ENCODE results near the gene PTGFRN. TPM values are rescaled to one million over a fixed set of nuclear protein-coding genes. Genes with fewer than 3 reads are reported as not detected.
A peak's percentile ranks its signal among the peaks of the same experiment; 100 is the strongest.

The PTGFRN gene
- total and polyA plus RNA-seq, 2 of the 13 experiments (the other 11 are each of a cell fraction or from before 2014, with no cell fraction given) = 3.3 to 11.3 TPM

GRCh38 chr1:116878804-116879477, 30.8 kb upstream of the PTGFRN start:
- FAIRE-seq = no peak
- no peak overlapping the region for H3K4me3 ChIP-seq (replicated peaks in 1 of 3; ENCODE audit: insufficient read depth in 1 of 3, low read depth in 2 of 3, low read length in 3 of 3)

More at GRCh38 chr1:116878804-116879477, 30.8 kb upstream of the PTGFRN start:
- intact Hi-C loops (cut with micrococcal nuclease; ENCODE audit: unreplicated experiment) (no loop called here), in situ Hi-C loops (cut with HindIII; ENCODE audit: extremely low pct_ligation_motif_present, low pct_unique_long_range_greater_than_20kb) (no loop called here)
- no peaks in the 10 kb centered on the region for H4K20me1 ChIP-seq (ENCODE audit: insufficient read depth, low read length)
- no peaks in the 10 kb centered on the region for H3K36me3 ChIP-seq (replicated peaks in 1 of 2; ENCODE audit: control insufficient read depth in 1 of 2, insufficient read depth in 2 of 2, low read length in 2 of 2)
- peaks cover 0 to 5% of the 10 kb centered on the region in 2 experiments; a peak in 2 of 5 replicates for H3K27me3 ChIP-seq (ENCODE audit: control insufficient read depth in 1 of 2, insufficient read depth in 2 of 2, low read length in 2 of 2)
- WGBS (ENCODE audit: low lambda C conversion rate) = 91% methylated on average over 10 of the region's 10 CpGs
- H3K4me2 ChIP-seq (ENCODE audit: low read depth, low read length) = no peak overlapping the region
- no peaks in the 10 kb centered on the region for H3K9me3 ChIP-seq (ENCODE audit: low read length)
- H3K79me2 ChIP-seq (ENCODE audit: insufficient read depth, low read length) = no peaks in the 10 kb centered on the region
- TF ChIP-seq RAD51 (IDR thresholded peaks at IDR 0.05; ENCODE audit: borderline replicate concordance) (no peak), FOSL2 (CRISPR knock-in tag; IDR thresholded peaks at IDR 0.05) (no peak), ZNF687 (CRISPR knock-in tag; IDR thresholded peaks at IDR 0.05) (peak; percentile 12; the same call in 1 of the 2 replicates), ZNF558 (CRISPR knock-in tag; IDR thresholded peaks at IDR 0.05; ENCODE audit: borderline replicate concordance) (no peak), SNAPC5 (CRISPR knock-in tag; IDR thresholded peaks at IDR 0.05; ENCODE audit: borderline replicate concordance) (no peak), ZNF747 (CRISPR knock-in tag; IDR thresholded peaks at IDR 0.05; ENCODE audit: borderline replicate concordance) (no peak), ZNF10 (CRISPR knock-in tag; IDR thresholded peaks at IDR 0.05; ENCODE audit: borderline replicate concordance, low read depth) (no peak), TP53 (CRISPR knock-in tag; conservative IDR thresholded peaks at IDR 0.05) (peak; percentile 97)
- CTCF ChIA-PET (ENCODE audit: low intra/inter-chr PET ratio, low total read pairs) = no interaction called here
- H3K4me1 ChIP-seq (ENCODE audit: insufficient read depth, low read length) = peaks cover 12% of the 10 kb centered on the region; the same call in 1 of the 2 replicates
- POLR2A ChIA-PET = no interaction called here
- no peak overlapping the region for H3K27ac ChIP-seq (ENCODE audit: extremely low read length, insufficient read depth, low read length)
- no peak overlapping the region for H3K9ac ChIP-seq (ENCODE audit: insufficient read depth, low read depth, low read length)
- H2AFZ ChIP-seq (ENCODE audit: low read length) = peak overlapping the region; percentile 36
- BruUV-seq (replicated peaks) = no TSS peak
- no peak for ATAC-seq
- DNase-seq (ENCODE audit: low spot score) = no peak

Data from HepG2 (cell line).